GM12878 (cell line): Measurements from ENCODE around the gene PPP4C. TPM values are rescaled to one million over a fixed set of nuclear protein-coding genes. Genes with fewer than 3 reads are reported as not detected.
A peak's percentile ranks its signal among the peaks of the same experiment; 100 is the strongest.

Experiments
- ATAC-seq: fragments of 200-7000 bp; cut with Tn5 transposase; 3 replicates; pipeline ENCODE4 v1.9.1; 2020; ENCODE audit warnings: mild to moderate bottlenecking, moderate library complexity
- BruUV-seq: library from RNA; stranded (reverse); fragments of 400-500 nt; replicated peaks from 2 replicates; lab custom pipeline; 2021; lab: Mats Ljungman, UMichigan
- CTCF ChIA-PET: fragments of 300-600 bp; sonication (Branson Sonifier 250); formaldehyde crosslinking; extraction: SDS; loops from one replicate; lab custom pipeline; 2021; ENCODE audit warnings: inconsistent platforms; lab: Yijun Ruan, JAX
- POLR2A ChIA-PET: fragments of 350-600 bp; formaldehyde crosslinking; extraction: SDS; loops from one replicate; lab custom pipeline; 2021; ENCODE audit warnings: inconsistent platforms; lab: Charles Lee
- RAD21 ChIA-PET: fragments of 300-600 bp; sonication (Branson Sonifier 250); formaldehyde crosslinking; loops from one replicate; lab custom pipeline; 2023; ENCODE audit warnings: antibody characterized with exemption; ENCODE audit not compliant: unreplicated experiment; lab: Charles Lee
- SMC1A ChIA-PET: fragments of 300-600 bp; sonication (Branson Sonifier 250); formaldehyde crosslinking; loops from one replicate; lab custom pipeline; 2023; ENCODE audit not compliant: unreplicated experiment, uncharacterized antibody; lab: Charles Lee
- DNase-seq: peaks from one replicate; pipeline ENCODE4 v3.0.0-alpha.2; 2011; ENCODE audit warnings: low read depth, low spot score
- FAIRE-seq: peaks from 3 replicates; lab custom pipeline; 2011; peaks lifted over from hg19 to GRCh38; lab: Jason Lieb, UNC
- H2AFZ ChIP-seq: 2 replicates; pipeline ENCODE4 v1.6.0; 2011; ENCODE audit warnings: low read depth, low read length, control low read depth; ENCODE audit not compliant: control insufficient read depth
- H3K27ac ChIP-seq: 2 replicates; pipeline ENCODE4 v1.5.1; 2011; ENCODE audit warnings: control low read depth; ENCODE audit not compliant: control insufficient read depth, insufficient read depth
- H3K27me3 ChIP-seq, 2 experiments: replicated peaks in 1 of 2; 2 replicates each; pipeline versions ENCODE4 v1.6.0 to v1.6.1; 2011; ENCODE audit warnings: low read length in 1 of 2; ENCODE audit not compliant: control insufficient read depth in 2 of 2, insufficient read depth in 2 of 2
- H3K36me3 ChIP-seq, 2 experiments: 2 replicates each; pipeline ENCODE4 v1.5.1; 2011; ENCODE audit warnings: low read length in 1 of 2; ENCODE audit not compliant: control insufficient read depth in 2 of 2, insufficient read depth in 2 of 2
- H3K4me1 ChIP-seq: 2 replicates; pipeline ENCODE4 v1.6.1; 2011; ENCODE audit warnings: mild to moderate bottlenecking, low read length, moderate library complexity, mixed read lengths; ENCODE audit not compliant: control insufficient read depth, insufficient read depth
- H3K4me2 ChIP-seq: 2 replicates; pipeline ENCODE4 v1.6.0; 2011; ENCODE audit warnings: control low read depth; ENCODE audit not compliant: control insufficient read depth, insufficient read depth
- H3K4me3 ChIP-seq: fragments of 200-600 bp; sonication (generic); 2 replicates; pipeline ENCODE4 v1.5.1; 2016
- H3K79me2 ChIP-seq: 2 replicates; pipeline ENCODE4 v1.6.0; 2011; ENCODE audit warnings: low read length; ENCODE audit not compliant: control insufficient read depth, insufficient read depth
- H3K9ac ChIP-seq: 2 replicates; pipeline ENCODE4 v1.8.0; 2011; ENCODE audit warnings: low read length, control low read depth, mixed read lengths; ENCODE audit not compliant: control insufficient read depth, insufficient read depth
- H3K9me3 ChIP-seq: replicated peaks from 3 replicates; pipeline ENCODE4 v1.5.1; 2011; ENCODE audit warnings: mild to moderate bottlenecking, low read length; ENCODE audit not compliant: control insufficient read depth, insufficient read depth
- H4K20me1 ChIP-seq: 2 replicates; pipeline ENCODE4 v1.6.0; 2011; ENCODE audit not compliant: control insufficient read depth, insufficient read depth
- CREM ChIP-seq: IDR thresholded peaks from 2 replicates; pipeline ENCODE4 v1.6.1; 2014; ENCODE audit warnings: antibody characterized with exemption, low read depth
- IRF3 ChIP-seq: fragments of 450-650 bp; IDR thresholded peaks from 2 replicates; pipeline ENCODE4 v1.6.1; 2014; ENCODE audit warnings: mild to moderate bottlenecking
- MXI1 ChIP-seq: fragments of 150-350 bp; IDR thresholded peaks from 2 replicates; pipeline ENCODE4 v1.6.1; 2011; ENCODE audit warnings: low read depth, mild to moderate bottlenecking, inconsistent platforms, low read length, improper control_type of control experiment
- RAD51 ChIP-seq: fragments of 450-650 bp; IDR thresholded peaks from 2 replicates; pipeline ENCODE4 v1.6.1; 2016; ENCODE audit warnings: moderate library complexity, mild to moderate bottlenecking, inconsistent platforms
- TAF1 ChIP-seq: IDR thresholded peaks from 2 replicates; pipeline ENCODE4 v1.6.1; 2011; ENCODE audit warnings: mild to moderate bottlenecking, low read depth, low read length, borderline replicate concordance
- YY1 ChIP-seq: IDR thresholded peaks from 2 replicates; pipeline ENCODE4 v1.6.1; 2011; ENCODE audit warnings: low read depth, mild to moderate bottlenecking, low read length
- ZNF217 ChIP-seq: fragments of 450-650 bp; IDR thresholded peaks from 2 replicates; pipeline ENCODE4 v1.6.1; 2017; ENCODE audit warnings: antibody characterized with exemption, mild to moderate bottlenecking
- WGBS: methylation state at CpG from one replicate; pipeline ENCODE4 v1.1.6; 2016; ENCODE audit warnings: low lambda C conversion rate; ENCODE audit not compliant: insufficient replicate concordance, insufficient coverage; ENCODE audit errors: missing lambda C conversion rate; 5-methylcytosine and 5-hydroxymethylcytosine counted together
- in situ Hi-C: fragments of 300-500 bp; cut with MboI; formaldehyde crosslinking; loops from 9 replicates; pipeline ENCODE4 v1.14.3; 2018; ENCODE audit warnings: mixed read lengths
- intact Hi-C: fragments of 100-400 bp; cut with micrococcal nuclease; formaldehyde crosslinking; loops from one replicate; pipeline ENCODE4 v1.14.2; 2022; ENCODE audit not compliant: unreplicated experiment
- polyA plus RNA-seq, 11 experiments: library from polyadenylated mRNA; depleted of rRNA in 4 of 11; unstranded in 6 of 11; stranded (reverse) in 5 of 11; fragments of >200 nt; fragmentation: Nextera tagmentation in 4 of 11; fragmentation: Illumina TruSeq in 1 of 11; extraction: Ambion mirVana in 4 of 11; extraction: Trizol in 1 of 11; gene quantifications; 1 replicate in 1 of 11; 2 replicates in 10 of 11; pipeline versions ENCODE4 v1.2.1 to v1.2.3, GENCODE V29; 2011 to 2016; ENCODE audit warnings: inconsistent platforms in 2 of 11, missing spikeins in 2 of 11, low read depth in 1 of 11
- total RNA-seq, 4 experiments: library from RNA; depleted of rRNA in 3 of 4; stranded (reverse); fragments of >200 nt in 3 of 4; fragmentation: Illumina TruSeq in 1 of 4; extraction: Trizol in 1 of 4; gene quantifications; 2 replicates each; pipeline versions ENCODE4 v1.2.1 to v1.2.3, GENCODE V29; 2013 to 2021
- TF ChIP-seq, protein P1 (sequence below): IDR thresholded peaks from 2 replicates; pipeline ENCODE4 v1.6.1; 2012; ENCODE audit warnings: low read length, inconsistent platforms
- TF ChIP-seq, protein P2 (sequence below): fragments of 450-650 bp; IDR thresholded peaks from 2 replicates; pipeline ENCODE4 v1.6.1; 2016; ENCODE audit warnings: mild to moderate bottlenecking
- TF ChIP-seq, protein P3 (sequence below): IDR thresholded peaks from 2 replicates; pipeline ENCODE4 v1.6.1; 2011; ENCODE audit warnings: borderline replicate concordance, low read depth, mild to moderate bottlenecking, moderate library complexity, mixed read lengths, low read length; ENCODE audit not compliant: insufficient read depth; ENCODE audit errors: extremely low read length
- TF ChIP-seq, protein P4 (sequence below): fragments of 450-650 bp; IDR thresholded peaks from 2 replicates; pipeline ENCODE4 v1.6.1; 2017; ENCODE audit warnings: mild to moderate bottlenecking, moderate library complexity

The PPP4C gene
- total and polyA plus RNA-seq, 10 of the 15 experiments (the other 5 are each of a cell fraction or from before 2014, with no cell fraction given) = 2.7 to 240 (median 124) TPM

- TF ChIP-seq, protein P1, sequence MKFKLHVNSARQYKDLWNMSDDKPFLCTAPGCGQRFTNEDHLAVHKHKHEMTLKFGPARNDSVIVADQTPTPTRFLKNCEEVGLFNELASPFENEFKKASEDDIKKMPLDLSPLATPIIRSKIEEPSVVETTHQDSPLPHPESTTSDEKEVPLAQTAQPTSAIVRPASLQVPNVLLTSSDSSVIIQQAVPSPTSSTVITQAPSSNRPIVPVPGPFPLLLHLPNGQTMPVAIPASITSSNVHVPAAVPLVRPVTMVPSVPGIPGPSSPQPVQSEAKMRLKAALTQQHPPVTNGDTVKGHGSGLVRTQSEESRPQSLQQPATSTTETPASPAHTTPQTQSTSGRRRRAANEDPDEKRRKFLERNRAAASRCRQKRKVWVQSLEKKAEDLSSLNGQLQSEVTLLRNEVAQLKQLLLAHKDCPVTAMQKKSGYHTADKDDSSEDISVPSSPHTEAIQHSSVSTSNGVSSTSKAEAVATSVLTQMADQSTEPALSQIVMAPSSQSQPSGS = no peak
- TF ChIP-seq MXI1 = no peak
- peak; percentile 35; the same call in 1 of the 2 replicates for TF ChIP-seq YY1
- TF ChIP-seq, protein P2, sequence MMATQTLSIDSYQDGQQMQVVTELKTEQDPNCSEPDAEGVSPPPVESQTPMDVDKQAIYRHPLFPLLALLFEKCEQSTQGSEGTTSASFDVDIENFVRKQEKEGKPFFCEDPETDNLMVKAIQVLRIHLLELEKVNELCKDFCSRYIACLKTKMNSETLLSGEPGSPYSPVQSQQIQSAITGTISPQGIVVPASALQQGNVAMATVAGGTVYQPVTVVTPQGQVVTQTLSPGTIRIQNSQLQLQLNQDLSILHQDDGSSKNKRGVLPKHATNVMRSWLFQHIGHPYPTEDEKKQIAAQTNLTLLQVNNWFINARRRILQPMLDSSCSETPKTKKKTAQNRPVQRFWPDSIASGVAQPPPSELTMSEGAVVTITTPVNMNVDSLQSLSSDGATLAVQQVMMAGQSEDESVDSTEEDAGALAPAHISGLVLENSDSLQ = no peak
- TF ChIP-seq, protein P3, sequence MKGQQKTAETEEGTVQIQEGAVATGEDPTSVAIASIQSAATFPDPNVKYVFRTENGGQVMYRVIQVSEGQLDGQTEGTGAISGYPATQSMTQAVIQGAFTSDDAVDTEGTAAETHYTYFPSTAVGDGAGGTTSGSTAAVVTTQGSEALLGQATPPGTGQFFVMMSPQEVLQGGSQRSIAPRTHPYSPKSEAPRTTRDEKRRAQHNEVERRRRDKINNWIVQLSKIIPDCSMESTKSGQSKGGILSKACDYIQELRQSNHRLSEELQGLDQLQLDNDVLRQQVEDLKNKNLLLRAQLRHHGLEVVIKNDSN = no peak
Measured at GRCh38 chr16:30075503-30076275, at the start of gene PPP4C (continued).

GRCh38 chr16:30026449-30026848 is 49.3 kb upstream of the PPP4C start:
- no peak for DNase-seq
- BruUV-seq = no TSS peak
- Histone ChIP-seq H3K9ac (no peak overlapping the region), H3K4me1 (no peaks in the 10 kb centered on the region), H3K4me3 (no peak overlapping the region), H3K27me3 (peaks cover 6 to 10% of the 10 kb centered on the region in 2 experiments; a peak in 3 of 4 replicates), H3K27ac (no peak overlapping the region), H2AFZ (no peak overlapping the region), H3K79me2 (no peaks in the 10 kb centered on the region), H3K4me2 (no peak overlapping the region), H4K20me1 (no peaks in the 10 kb centered on the region; the same call in 1 of the 2 replicates), H3K9me3 (no peaks in the 10 kb centered on the region), H3K36me3 (no peaks in the 10 kb centered on the region)
- in situ Hi-C loops = loop anchor here (5.0 kb wide), 1 partner anchor 329 kb away; no protein-coding TSS in a partner anchor
- FAIRE-seq = no peak
- ChIA-PET CTCF (interaction anchor here (0.7 kb wide), 1 partner anchor 164 kb away, joined by 3 read pairs; no protein-coding TSS in a partner anchor), POLR2A (no interaction called here), RAD21 (no interaction called here), SMC1A (no interaction called here)
- intact Hi-C loops = loop anchor here (10.0 kb wide), 1 partner anchor 122 kb away; the partner anchor contains the start of gene ASPHD1
- no peak for ATAC-seq
- WGBS = 43% methylated on average over 18 of the region's 18 CpGs
- TF ChIP-seq ZNF217 (no peak), RAD51 (no peak), CREM (no peak), IRF3 (no peak), TAF1 (no peak)
- TF ChIP-seq, protein P4, sequence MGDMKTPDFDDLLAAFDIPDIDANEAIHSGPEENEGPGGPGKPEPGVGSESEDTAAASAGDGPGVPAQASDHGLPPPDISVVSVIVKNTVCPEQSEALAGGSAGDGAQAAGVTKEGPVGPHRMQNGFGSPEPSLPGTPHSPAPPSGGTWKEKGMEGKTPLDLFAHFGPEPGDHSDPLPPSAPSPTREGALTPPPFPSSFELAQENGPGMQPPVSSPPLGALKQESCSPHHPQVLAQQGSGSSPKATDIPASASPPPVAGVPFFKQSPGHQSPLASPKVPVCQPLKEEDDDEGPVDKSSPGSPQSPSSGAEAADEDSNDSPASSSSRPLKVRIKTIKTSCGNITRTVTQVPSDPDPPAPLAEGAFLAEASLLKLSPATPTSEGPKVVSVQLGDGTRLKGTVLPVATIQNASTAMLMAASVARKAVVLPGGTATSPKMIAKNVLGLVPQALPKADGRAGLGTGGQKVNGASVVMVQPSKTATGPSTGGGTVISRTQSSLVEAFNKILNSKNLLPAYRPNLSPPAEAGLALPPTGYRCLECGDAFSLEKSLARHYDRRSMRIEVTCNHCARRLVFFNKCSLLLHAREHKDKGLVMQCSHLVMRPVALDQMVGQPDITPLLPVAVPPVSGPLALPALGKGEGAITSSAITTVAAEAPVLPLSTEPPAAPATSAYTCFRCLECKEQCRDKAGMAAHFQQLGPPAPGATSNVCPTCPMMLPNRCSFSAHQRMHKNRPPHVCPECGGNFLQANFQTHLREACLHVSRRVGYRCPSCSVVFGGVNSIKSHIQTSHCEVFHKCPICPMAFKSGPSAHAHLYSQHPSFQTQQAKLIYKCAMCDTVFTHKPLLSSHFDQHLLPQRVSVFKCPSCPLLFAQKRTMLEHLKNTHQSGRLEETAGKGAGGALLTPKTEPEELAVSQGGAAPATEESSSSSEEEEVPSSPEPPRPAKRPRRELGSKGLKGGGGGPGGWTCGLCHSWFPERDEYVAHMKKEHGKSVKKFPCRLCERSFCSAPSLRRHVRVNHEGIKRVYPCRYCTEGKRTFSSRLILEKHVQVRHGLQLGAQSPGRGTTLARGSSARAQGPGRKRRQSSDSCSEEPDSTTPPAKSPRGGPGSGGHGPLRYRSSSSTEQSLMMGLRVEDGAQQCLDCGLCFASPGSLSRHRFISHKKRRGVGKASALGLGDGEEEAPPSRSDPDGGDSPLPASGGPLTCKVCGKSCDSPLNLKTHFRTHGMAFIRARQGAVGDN = no peak
